Posterior cingulate gyrus (tissue), 11 donors: Measurements from ENCODE around the gene ECE1.
A peak's percentile ranks its signal among the peaks of the same experiment; 100 is the strongest.

Experiments used
- DNase-seq, 10 donors: peaks; one replicate each; pipeline versions ENCODE4 v3.0.0 to v3.0.0-alpha.2; 2020 to 2021; ENCODE audit warnings: mixed read lengths in 3 of 10
- intact Hi-C: fragments of 100-400 bp; cut with DNase I; formaldehyde crosslinking; loops from one replicate; pipeline ENCODE4 v1.15.1; 2023

The ECE1 gene

DNA sequence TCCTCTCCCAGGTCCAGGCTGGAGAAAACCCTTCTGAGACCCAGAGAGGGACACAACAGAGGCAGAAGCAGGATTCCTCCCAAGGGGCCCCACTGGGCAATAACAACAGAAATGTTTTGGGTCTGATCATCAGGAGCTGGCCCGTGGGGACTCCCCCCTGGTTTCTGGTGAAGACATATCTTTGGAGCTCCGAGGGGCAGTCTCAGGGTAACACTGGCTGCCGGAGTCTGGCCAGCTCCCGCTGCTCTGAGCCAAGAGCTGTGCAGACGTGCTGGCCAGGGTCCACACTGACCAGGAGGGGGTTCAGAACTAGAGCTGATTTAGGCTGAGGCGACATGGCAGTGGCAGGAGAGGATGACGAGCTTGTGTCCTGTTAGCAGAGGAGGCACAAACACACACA, 13.1 kb downstream of the ECE1 start:
- DNase-seq, result peak in 4 of 10 donors; percentile 28 to 88 (median 53)

GRCh38 chr1:21272540-21272939, 17.7 kb downstream of the ECE1 start:
- peak in 1 of 10 donors; percentile 43 for DNase-seq
- intact Hi-C loops, result no loop called here

More for the DNA sequence above, 13.1 kb downstream of the ECE1 start:
- intact Hi-C loops, result no loop called here

- peak in 1 of 10 donors; percentile 5 for DNase-seq
- intact Hi-C loops, result no loop called here
Observed at GRCh38 chr1:21271550-21271949, 18.7 kb downstream of the ECE1 start.

- DNase-seq, result peak in 9 of 10 donors; percentile 35 to 94 (median 61)
- intact Hi-C loops, result no loop called here
Observed at GRCh38 chr1:21270086-21270689, 20.1 kb downstream of the ECE1 start.

GRCh38 chr1:21269461-21270085, 20.7 kb downstream of the ECE1 start:
- DNase-seq, result peak in 1 of 10 donors; percentile 3
- intact Hi-C loops, result no loop called here

DNA sequence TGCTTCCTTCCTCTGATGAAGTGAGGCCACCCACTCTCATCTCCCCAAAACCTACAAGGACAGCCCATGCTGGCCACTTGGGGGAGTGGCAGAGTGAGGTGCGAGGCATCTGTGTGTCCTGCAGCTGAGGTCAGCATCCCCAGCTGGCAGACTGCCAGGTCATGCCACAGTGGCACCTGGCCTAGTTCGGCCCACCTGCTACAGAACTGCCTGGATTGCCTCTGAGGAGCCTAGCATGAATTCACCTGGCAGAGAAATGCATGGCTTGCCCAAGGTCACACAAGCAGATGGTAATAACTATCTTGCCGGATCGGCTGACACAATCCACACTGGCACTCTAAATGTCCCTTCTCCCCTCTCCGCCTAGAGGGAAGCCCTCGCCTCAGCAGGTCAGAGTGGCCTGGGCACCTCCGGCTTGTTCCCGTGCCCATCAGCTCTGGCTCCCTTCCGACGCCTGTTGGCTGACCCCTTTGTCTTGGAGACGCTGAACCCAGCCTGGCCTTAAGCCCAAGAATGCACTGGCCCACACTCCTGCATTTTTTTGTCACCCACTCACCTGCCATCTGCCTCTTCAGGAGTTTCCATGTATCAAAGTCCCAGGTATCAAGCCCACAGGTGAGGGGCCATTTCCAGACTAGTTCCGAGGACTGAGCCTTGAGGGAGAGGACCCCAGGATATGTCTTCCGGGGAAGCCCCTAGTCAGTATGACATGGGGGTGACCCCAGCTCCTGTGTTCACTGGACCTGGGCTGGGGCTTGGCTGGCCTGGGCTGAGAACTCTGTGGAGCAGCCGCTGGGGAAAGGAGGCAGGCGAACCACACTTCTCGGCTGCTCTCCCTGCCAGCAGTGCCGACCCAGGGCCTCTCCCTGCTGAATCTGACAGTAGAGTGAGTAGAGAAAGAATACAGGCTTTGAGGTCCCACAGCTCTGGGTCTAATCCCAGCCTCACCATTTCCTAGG, 21.7 kb downstream of the ECE1 start:
- intact Hi-C loops, result no loop called here
- DNase-seq, result no peak

- peak in 2 of 10 donors; percentile 22 to 42 for DNase-seq
- intact Hi-C loops, result no loop called here
Observed at GRCh38 chr1:21267191-21268077, 22.8 kb downstream of the ECE1 start.

GRCh38 chr1:21266119-21266774, 24.0 kb downstream of the ECE1 start:
- DNase-seq, result peak in 1 of 10 donors; percentile 20
- intact Hi-C loops, result no loop called here

GRCh38 chr1:21265644-21266043, 24.6 kb downstream of the ECE1 start:
- DNase-seq, result peak in 1 of 10 donors; percentile 0
- intact Hi-C loops, result no loop called here

- intact Hi-C loops, result no loop called here
- peak in 2 of 10 donors; percentile 20 to 38 for DNase-seq
Observed at GRCh38 chr1:21264898-21265297, 25.4 kb downstream of the ECE1 start.

- intact Hi-C loops, result no loop called here
Observed at GRCh38 chr1:21263653-21264225, 26.5 kb downstream of the ECE1 start.

GRCh38 chr1:21263052-21263429, 27.2 kb downstream of the ECE1 start:
- DNase-seq, result peak in 1 of 10 donors; percentile 39
- intact Hi-C loops, result no loop called here

More at GRCh38 chr1:21263653-21264225, 26.5 kb downstream of the ECE1 start:
- DNase-seq, result peak in 2 of 10 donors; percentile 54 to 60

- intact Hi-C loops, result no loop called here
- peak in 6 of 10 donors; percentile 24 to 87 (median 52) for DNase-seq
Observed at GRCh38 chr1:21262293-21263051, 27.8 kb downstream of the ECE1 start.

DNA sequence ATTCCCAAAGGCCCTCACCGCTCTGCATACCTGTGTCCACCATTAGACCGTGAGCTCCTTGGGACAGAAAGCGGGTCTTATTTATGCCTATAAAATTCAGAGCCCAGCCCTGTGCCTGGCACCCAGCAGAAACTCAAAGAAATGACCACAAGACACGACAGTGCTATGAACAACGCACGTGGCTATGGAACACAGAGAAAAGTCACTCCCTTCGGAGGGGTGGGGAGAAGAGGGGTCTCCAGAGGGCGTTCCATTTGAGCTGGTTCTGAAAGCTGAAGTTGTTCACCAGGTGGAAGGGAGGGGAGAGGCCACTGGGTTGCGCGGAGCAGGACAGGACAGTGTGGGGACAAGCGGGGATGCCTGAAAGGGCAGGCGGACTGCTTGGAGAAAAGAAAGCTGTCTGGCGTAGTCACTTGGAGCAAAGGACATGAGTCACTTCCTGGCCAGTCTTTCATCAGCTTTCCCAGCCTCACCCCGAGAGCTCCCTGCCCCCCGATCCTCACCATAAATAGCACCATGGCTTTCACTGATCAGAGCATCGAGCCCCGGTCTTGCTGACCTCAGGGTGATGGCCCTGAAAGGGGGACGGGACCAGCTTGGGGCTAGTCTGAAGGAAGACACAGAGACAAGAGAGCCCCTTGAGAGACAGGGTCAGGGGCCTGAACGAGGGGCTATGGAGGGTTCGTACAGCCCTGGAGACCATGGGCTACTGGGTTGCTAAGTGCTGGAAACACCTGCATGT, 28.5 kb downstream of the ECE1 start:
- peak in 1 of 10 donors; percentile 49 for DNase-seq
- intact Hi-C loops, result no loop called here

- intact Hi-C loops, result no loop called here
- no peak for DNase-seq
Observed at GRCh38 chr1:21260405-21261125, 29.7 kb downstream of the ECE1 start.

DNA sequence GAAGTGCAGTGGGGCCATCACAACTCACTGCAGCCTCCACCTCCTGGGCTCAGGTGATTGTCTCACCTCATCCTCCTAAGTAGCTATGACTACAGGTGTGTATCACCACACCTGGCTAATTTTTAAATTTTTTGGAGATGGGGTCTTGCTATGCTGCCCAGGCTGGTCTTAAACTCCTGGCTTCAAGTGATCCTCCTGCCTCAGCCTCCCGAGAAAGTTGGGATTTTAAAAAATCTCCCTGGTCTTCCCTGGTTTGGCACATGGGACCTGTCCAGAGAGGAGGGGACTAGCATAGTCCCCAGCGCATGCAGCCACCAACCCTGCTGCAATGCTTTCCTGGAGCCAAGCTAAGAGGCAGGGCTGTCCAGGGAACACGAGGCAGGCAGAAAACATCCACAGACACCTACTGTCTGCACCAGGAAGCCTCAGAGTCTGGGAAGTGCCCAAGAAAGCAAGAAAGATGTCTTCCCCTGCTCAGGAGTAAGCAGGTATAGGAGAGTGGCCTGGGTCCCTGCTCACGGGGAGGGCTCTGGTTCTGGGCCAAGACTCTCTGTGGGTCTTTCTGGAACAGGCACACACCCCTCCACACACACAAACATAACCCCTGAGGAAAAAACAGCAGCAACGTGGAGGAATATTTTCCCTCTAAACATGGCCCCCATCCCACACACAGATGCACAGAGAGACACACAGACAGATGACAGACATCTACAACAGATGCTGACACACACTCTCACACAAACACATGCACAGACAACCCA, 30.8 kb downstream of the ECE1 start:
- DNase-seq, result peak in 1 of 10 donors; percentile 55
- intact Hi-C loops, result no loop called here
